Gastroesophageal sphincter (tissue), 3 donors: ENCODE results near the gene LMO7.

ENCODE experiments used
- POLR2AphosphoS5 ChIP-seq: sonication (generic); formaldehyde crosslinking; IDR thresholded peaks from one replicate; pipeline ENCODE4 v1.6.1; 2017; ENCODE audit warnings: antibody characterized with exemption
- TF ChIP-seq, protein P1 (sequence below), 4 experiments: fragments of 200-600 bp in 2 of 4; fragments of 450-650 bp in 2 of 4; sonication (generic) in 1 of 4; IDR thresholded peaks; one replicate each; pipeline ENCODE4 v1.5.1; 2017 to 2019; ENCODE audit warnings: antibody characterized with exemption in 4 of 4, mild to moderate bottlenecking in 2 of 4, moderate library complexity in 2 of 4

DNA sequence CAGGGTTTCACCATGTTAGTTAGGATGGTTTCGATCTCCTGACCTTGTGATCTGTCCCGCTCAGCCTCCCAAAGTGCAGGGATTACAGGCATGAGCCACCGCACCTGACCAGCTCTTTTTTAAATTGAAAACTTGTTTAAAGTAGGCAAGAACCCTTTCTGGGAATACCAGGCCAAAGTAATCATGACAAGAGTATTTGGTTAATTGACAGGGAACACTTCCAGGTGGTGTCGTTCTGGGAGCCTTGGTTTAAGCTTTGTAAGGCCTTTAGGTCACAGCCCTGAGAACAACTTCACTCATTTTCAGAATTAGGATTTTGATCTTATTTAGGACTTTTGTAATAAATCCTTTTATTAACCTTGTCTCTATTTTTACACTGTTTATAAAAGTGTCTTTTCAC is 115.2 kb downstream of the LMO7 start:
- TF ChIP-seq, protein P1, sequence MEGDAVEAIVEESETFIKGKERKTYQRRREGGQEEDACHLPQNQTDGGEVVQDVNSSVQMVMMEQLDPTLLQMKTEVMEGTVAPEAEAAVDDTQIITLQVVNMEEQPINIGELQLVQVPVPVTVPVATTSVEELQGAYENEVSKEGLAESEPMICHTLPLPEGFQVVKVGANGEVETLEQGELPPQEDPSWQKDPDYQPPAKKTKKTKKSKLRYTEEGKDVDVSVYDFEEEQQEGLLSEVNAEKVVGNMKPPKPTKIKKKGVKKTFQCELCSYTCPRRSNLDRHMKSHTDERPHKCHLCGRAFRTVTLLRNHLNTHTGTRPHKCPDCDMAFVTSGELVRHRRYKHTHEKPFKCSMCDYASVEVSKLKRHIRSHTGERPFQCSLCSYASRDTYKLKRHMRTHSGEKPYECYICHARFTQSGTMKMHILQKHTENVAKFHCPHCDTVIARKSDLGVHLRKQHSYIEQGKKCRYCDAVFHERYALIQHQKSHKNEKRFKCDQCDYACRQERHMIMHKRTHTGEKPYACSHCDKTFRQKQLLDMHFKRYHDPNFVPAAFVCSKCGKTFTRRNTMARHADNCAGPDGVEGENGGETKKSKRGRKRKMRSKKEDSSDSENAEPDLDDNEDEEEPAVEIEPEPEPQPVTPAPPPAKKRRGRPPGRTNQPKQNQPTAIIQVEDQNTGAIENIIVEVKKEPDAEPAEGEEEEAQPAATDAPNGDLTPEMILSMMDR (IDR thresholded peaks at IDR 0.05) = no peak
- TF ChIP-seq POLR2AphosphoS5 = no peak
